Kidney (tissue), 14 donors: Measurements from ENCODE around the gene ASPHD2. TPM values are rescaled to one million over a fixed set of nuclear protein-coding genes. Genes with fewer than 3 reads are reported as not detected.

Source experiments
- DNase-seq, 5 donors: peaks; one replicate each; pipeline ENCODE4 v3.0.0-alpha.2; 2013 to 2020
- FAIRE-seq: peaks from 2 replicates; lab custom pipeline; 2012; peaks lifted over from hg19 to GRCh38; lab: Jason Lieb, UNC
- H3K27ac ChIP-seq, 2 donors: one replicate each; pipeline ENCODE4 v1.7.0; 2013; ENCODE audit warnings: low read depth in 2 of 2, low read length in 2 of 2, inconsistent platforms in 1 of 2
- H3K27me3 ChIP-seq: one replicate; pipeline ENCODE4 v1.7.1; 2013; ENCODE audit warnings: low read length, inconsistent platforms; ENCODE audit not compliant: control insufficient read depth, insufficient read depth
- H3K36me3 ChIP-seq, 3 donors: one replicate each; pipeline versions ENCODE4 v1.7.0 to v1.7.1; 2013; ENCODE audit warnings: low read length in 3 of 3, control low read depth in 1 of 3, inconsistent platforms in 1 of 3; ENCODE audit not compliant: insufficient read depth in 3 of 3, control insufficient read depth in 2 of 3
- H3K4me1 ChIP-seq, 3 donors: one replicate each; pipeline versions ENCODE4 v1.7.0 to v1.7.1; 2013; ENCODE audit warnings: low read length in 3 of 3, inconsistent platforms in 1 of 3, low read depth in 1 of 3; ENCODE audit not compliant: control insufficient read depth in 2 of 3, insufficient read depth in 2 of 3
- H3K4me3 ChIP-seq, 3 donors: one replicate each; pipeline versions ENCODE4 v1.7.0 to v1.8.1; 2013; ENCODE audit warnings: low read length in 3 of 3, control low read depth in 1 of 3, inconsistent platforms in 1 of 3
- H3K9ac ChIP-seq, 3 donors: one replicate each; pipeline versions ENCODE4 v1.7.0 to v1.7.1; 2013; ENCODE audit warnings: low read length in 3 of 3, control low read depth in 1 of 3, inconsistent platforms in 1 of 3
- H3K9me3 ChIP-seq, 3 donors: one replicate each; pipeline versions ENCODE4 v1.7.0 to v1.7.1; 2013; ENCODE audit warnings: low read length in 3 of 3, control low read depth in 1 of 3, inconsistent platforms in 1 of 3; ENCODE audit not compliant: control insufficient read depth in 2 of 3, insufficient read depth in 1 of 3
- intact Hi-C: fragments of 100-400 bp; cut with DNase I; formaldehyde crosslinking; loops from one replicate; pipeline ENCODE4 v1.11.1; 2022
- polyA plus RNA-seq: library from polyadenylated mRNA; stranded (reverse); fragments of 350-450 nt; fragmentation: Illumina TruSeq; extraction: RNeasy Lipid Tissue Mini Kit (QIAGEN cat#74804); gene quantifications from one replicate; pipeline ENCODE4 v1.2.3, GENCODE V29; 2014; ENCODE audit warnings: low read depth, low replicate concordance; ENCODE audit not compliant: insufficient read depth
- total RNA-seq: library from RNA; stranded (reverse); fragmentation: NEBNext Ultra II Directional; extraction: Animal tissue kit (Norgen Biotek cat#: 25700); gene quantifications from one replicate; pipeline ENCODE4 v1.2.1, GENCODE V29; 2021
- TF ChIP-seq, protein P1 (sequence below): IDR thresholded peaks from 3 replicates; pipeline ENCODE4 v1.5.1; 2012; ENCODE audit warnings: mild to moderate bottlenecking, moderate library complexity, borderline replicate concordance; ENCODE audit not compliant: insufficient read depth; ENCODE audit errors: extremely low read depth
- donor health status: control.
- donor health status: control.
- donor health status: control.
- donor health status: control.
- donor health status: control.
- donor health status: DM: yes; HTN: yes; CAD: no.
- donor health status: Normal renal cell carcinoma (clear cell type).

ASPHD2 gene
- total and polyA plus RNA-seq, 2 donors from 2014 or later: 3.3 to 4.5 TPM

DNA sequence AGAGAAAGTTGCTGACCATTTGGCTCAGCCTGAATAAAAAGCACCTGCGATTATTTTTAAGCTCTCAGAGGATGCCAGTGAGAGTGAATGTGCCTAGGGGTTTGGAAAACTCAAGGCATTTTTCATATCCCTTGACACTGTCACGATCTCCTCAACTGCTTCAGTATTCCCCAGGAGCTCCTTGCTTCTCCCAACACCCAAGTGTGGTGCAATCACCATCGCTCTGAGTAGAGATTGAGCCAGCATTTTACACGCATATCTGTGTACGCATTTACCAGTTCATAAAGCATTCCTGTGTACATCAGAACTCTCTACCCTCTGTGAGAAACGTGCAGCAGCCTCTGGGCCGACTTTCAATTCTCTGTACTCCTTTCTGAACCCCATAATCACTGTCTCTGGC, 56.0 kb downstream of the ASPHD2 start:
- Histone ChIP-seq H3K27ac (no peak overlapping the region), H3K36me3 (peaks cover 0 to 18% (median 11%) of the 10 kb centered on the region in 3 donors), H3K9me3 (no peaks in the 10 kb centered on the region), H3K4me1 (peaks cover 5 to 19% (median 9%) of the 10 kb centered on the region in 3 donors), H3K9ac (no peak overlapping the region), H3K4me3 (peak overlapping the region in 1 of 3 donors; percentile 22), H3K27me3 (no peaks in the 10 kb centered on the region)
- intact Hi-C loops: no loop called here
- TF ChIP-seq, protein P1, sequence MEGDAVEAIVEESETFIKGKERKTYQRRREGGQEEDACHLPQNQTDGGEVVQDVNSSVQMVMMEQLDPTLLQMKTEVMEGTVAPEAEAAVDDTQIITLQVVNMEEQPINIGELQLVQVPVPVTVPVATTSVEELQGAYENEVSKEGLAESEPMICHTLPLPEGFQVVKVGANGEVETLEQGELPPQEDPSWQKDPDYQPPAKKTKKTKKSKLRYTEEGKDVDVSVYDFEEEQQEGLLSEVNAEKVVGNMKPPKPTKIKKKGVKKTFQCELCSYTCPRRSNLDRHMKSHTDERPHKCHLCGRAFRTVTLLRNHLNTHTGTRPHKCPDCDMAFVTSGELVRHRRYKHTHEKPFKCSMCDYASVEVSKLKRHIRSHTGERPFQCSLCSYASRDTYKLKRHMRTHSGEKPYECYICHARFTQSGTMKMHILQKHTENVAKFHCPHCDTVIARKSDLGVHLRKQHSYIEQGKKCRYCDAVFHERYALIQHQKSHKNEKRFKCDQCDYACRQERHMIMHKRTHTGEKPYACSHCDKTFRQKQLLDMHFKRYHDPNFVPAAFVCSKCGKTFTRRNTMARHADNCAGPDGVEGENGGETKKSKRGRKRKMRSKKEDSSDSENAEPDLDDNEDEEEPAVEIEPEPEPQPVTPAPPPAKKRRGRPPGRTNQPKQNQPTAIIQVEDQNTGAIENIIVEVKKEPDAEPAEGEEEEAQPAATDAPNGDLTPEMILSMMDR: no peak
- DNase-seq (no peak), FAIRE-seq (no peak)

DNA sequence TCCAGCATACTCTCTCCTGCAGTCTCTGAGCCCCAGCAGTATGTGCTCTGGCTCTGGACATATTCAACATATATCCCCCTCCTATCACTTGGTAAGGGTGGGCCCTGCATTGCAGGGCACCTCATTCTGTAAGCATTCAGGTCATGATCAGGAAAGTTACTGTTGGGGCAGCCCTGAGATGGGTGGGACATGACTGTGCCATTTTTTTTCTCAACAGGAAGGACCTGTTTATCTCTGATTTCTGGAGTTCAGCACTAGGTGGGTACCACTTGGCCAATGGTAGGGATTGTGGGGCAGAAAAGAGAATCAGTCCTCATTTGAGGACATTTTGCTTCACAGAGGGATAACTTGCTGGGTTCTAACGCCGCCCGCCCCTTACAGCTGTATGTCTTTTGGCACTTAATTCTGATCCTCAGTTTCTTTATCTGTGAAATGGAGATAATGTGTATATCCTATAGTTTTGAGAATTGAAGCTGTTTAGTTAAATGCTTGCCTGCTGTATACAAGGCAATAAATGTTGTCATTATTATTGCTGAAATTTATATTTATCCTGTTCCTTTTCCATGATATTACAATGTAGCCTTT, 56.8 kb downstream of the ASPHD2 start:
- DNase-seq (no peak), FAIRE-seq (no peak)
- TF ChIP-seq, protein P1: no peak
- Histone ChIP-seq H3K4me1 (peaks cover 0 to 19% (median 9%) of the 10 kb centered on the region in 3 donors), H3K36me3 (peaks cover 0 to 23% (median 11%) of the 10 kb centered on the region in 3 donors), H3K9ac (no peak overlapping the region), H3K4me3 (no peak overlapping the region), H3K9me3 (no peaks in the 10 kb centered on the region), H3K27me3 (no peaks in the 10 kb centered on the region), H3K27ac (no peak overlapping the region)
- intact Hi-C loops: no loop called here

DNA sequence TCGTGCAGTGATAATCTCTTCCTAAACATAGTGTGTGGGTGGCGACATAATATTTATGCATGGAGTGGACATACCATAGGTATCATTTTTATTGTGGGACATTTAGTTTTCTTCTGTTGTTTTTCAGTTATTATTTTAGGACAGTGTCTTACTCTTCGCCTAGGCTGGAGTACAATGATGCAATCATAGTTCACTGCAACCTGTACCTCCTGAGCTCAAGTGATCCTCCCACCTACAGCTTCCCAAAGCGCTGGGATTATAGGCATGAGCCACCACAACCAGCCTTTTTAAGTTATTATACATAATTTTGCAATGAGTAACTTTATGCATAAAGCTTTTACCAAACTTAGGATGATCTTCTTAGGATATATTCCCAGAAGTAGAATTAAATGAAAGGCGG, 57.3 kb downstream of the ASPHD2 start:
- no peak overlapping the region for H3K27ac ChIP-seq
- intact Hi-C loops: no loop called here

More for the DNA sequence above, 57.3 kb downstream of the ASPHD2 start:
- H3K9me3 ChIP-seq: no peaks in the 10 kb centered on the region
- H3K4me1 ChIP-seq: peaks cover 0 to 19% (median 9%) of the 10 kb centered on the region in 3 donors
- peaks cover under 1 to 28% (median 12%) of the 10 kb centered on the region in 3 donors for H3K36me3 ChIP-seq
- H3K9ac ChIP-seq: no peak overlapping the region
- H3K27me3 ChIP-seq: no peaks in the 10 kb centered on the region
- no peak overlapping the region for H3K4me3 ChIP-seq
- no peak for DNase-seq
- no peak for FAIRE-seq
- TF ChIP-seq, protein P1: no peak
